Measurements from ENCODE around the gene FRMD1.

- TF ChIP-seq TCF12 (IDR thresholded peaks at IDR 0.05; ENCODE audit: low read depth) = no peak
- no peak for TF ChIP-seq ZBTB7A (IDR thresholded peaks at IDR 0.05; ENCODE audit: low read depth)
- TF ChIP-seq FOXM1 (IDR thresholded peaks at IDR 0.05; ENCODE audit: borderline replicate concordance, low read depth) = no peak
- TF ChIP-seq MAX (IDR thresholded peaks at IDR 0.05) = no peak
- no peak for TF ChIP-seq TAF1 (IDR thresholded peaks at IDR 0.05; ENCODE audit: low read depth)
- TF ChIP-seq YY1 (IDR thresholded peaks at IDR 0.05; ENCODE audit: low read depth) = no peak
- TF ChIP-seq RAD21 (IDR thresholded peaks at IDR 0.05; ENCODE audit: low read depth) = no peak
- no peak for TF ChIP-seq NFIC (IDR thresholded peaks at IDR 0.05)
- no peak for TF ChIP-seq EP300 (IDR thresholded peaks at IDR 0.05; ENCODE audit: borderline replicate concordance)
- TF ChIP-seq, protein P1, sequence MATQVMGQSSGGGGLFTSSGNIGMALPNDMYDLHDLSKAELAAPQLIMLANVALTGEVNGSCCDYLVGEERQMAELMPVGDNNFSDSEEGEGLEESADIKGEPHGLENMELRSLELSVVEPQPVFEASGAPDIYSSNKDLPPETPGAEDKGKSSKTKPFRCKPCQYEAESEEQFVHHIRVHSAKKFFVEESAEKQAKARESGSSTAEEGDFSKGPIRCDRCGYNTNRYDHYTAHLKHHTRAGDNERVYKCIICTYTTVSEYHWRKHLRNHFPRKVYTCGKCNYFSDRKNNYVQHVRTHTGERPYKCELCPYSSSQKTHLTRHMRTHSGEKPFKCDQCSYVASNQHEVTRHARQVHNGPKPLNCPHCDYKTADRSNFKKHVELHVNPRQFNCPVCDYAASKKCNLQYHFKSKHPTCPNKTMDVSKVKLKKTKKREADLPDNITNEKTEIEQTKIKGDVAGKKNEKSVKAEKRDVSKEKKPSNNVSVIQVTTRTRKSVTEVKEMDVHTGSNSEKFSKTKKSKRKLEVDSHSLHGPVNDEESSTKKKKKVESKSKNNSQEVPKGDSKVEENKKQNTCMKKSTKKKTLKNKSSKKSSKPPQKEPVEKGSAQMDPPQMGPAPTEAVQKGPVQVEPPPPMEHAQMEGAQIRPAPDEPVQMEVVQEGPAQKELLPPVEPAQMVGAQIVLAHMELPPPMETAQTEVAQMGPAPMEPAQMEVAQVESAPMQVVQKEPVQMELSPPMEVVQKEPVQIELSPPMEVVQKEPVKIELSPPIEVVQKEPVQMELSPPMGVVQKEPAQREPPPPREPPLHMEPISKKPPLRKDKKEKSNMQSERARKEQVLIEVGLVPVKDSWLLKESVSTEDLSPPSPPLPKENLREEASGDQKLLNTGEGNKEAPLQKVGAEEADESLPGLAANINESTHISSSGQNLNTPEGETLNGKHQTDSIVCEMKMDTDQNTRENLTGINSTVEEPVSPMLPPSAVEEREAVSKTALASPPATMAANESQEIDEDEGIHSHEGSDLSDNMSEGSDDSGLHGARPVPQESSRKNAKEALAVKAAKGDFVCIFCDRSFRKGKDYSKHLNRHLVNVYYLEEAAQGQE (IDR thresholded peaks at IDR 0.05; ENCODE audit: low read depth) = no peak
- no peak for TF ChIP-seq CREB1 (IDR thresholded peaks at IDR 0.05; ENCODE audit: low read depth)
Measured at GRCh38 chr6:168124921-168125320, 45.9 kb upstream of the FRMD1 start.

Measured in Ishikawa (cell line).